ENCODE measurements around the gene UBXN1.

UBXN1 gene

GRCh38 chr11:62726915-62727164 is 48.0 kb upstream of the UBXN1 start:
- Histone ChIP-seq H3K36me3 (peaks cover 24% of the 10 kb centered on the region), H3K4me1 (ENCODE audit: control insufficient read depth in 1 of 2, insufficient read depth in 1 of 2, low read depth in 1 of 2, low read length in 1 of 2) (peaks cover 45 to 47% of the 10 kb centered on the region in 2 experiments), H3K9me3 (peaks cover 2% of the 10 kb centered on the region), H3K27me3 (no peaks in the 10 kb centered on the region), H3K27ac (peak overlapping the region; percentile 98), H3K4me3 (ENCODE audit: low read depth in 1 of 2, low read length in 1 of 2) (peak overlapping the region; percentile 82 to 100)
- no peak for TF ChIP-seq CTCF (IDR thresholded peaks at IDR 0.05)

DNA sequence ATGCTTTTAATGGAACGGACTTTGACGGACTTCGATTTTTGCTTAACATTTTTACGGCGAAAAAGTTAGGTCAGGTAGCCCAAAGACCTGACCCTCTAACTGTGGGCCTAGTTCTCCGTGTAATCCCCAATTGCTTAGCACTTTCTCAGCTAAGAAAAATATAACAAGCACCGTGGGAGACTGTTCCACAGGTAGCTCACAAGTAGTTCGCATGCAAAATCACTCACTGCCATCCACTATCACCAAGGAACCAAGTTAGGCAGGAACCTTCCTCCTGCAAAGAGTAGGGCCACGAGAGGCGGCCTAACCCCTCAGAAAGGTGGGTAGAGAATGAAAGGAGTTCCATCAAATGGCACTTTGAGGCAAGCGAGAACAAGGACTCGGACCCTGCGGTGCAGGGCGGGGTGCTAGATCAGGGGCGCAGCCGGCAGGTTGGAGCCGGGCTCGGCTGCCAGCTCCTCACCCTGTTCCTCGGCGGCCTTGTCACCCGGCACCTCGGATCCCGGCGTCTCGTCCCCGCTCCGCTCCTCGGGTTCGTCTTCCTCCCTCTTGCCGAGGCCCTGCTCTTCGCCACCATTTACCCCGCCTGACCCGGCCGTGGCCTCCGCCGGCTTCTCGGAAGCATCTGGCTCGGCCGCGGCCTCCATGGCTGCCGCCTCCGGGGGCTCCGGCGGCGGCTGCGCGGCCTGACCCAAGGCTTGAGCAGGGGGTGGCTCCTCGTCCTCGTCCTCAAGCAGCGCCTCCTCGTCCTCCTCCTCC is 47.5 kb upstream of the UBXN1 start:
- Histone ChIP-seq H3K4me3 (ENCODE audit: low read depth in 1 of 2, low read length in 1 of 2) (peak overlapping the region; percentile 82 to 100), H3K27ac (peak overlapping the region; percentile 98), H3K9me3 (peaks cover 5% of the 10 kb centered on the region), H3K4me1 (ENCODE audit: control insufficient read depth in 1 of 2, insufficient read depth in 1 of 2, low read depth in 1 of 2, low read length in 1 of 2) (peaks cover 45 to 47% of the 10 kb centered on the region in 2 experiments), H3K36me3 (peaks cover 29% of the 10 kb centered on the region), H3K27me3 (no peaks in the 10 kb centered on the region)
- no peak for TF ChIP-seq CTCF (IDR thresholded peaks at IDR 0.05)

GRCh38 chr11:62725646-62726045 is 46.8 kb upstream of the UBXN1 start:
- Histone ChIP-seq H3K36me3 (peaks cover 36% of the 10 kb centered on the region), H3K27me3 (no peaks in the 10 kb centered on the region)
- TF ChIP-seq CTCF (IDR thresholded peaks at IDR 0.05) = no peak

DNA sequence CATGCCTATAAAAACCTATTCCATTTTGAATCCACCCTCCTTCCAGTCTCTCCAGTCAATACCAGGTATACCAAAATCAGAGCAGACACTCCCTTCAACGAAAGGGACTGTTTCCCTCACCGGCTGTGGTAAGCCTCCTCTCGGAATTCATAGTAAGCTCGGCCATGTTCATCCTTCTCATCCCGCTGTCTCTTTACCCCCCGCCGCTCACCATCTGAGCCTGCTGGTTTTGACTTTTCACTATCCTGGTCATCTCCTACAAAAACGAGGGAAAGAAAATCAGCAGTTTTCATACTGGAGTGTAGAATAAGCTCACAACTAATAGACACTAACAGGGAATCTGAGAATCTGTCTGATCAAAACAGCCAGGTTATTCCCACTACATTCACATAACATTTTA is 45.3 kb upstream of the UBXN1 start:
- H3K27me3 ChIP-seq = no peaks in the 10 kb centered on the region
- H3K27ac ChIP-seq = peak overlapping the region; percentile 11
- peaks cover 5% of the 10 kb centered on the region for H3K9me3 ChIP-seq
- TF ChIP-seq CTCF (IDR thresholded peaks at IDR 0.05) = no peak
- H3K4me1 ChIP-seq (ENCODE audit: control insufficient read depth in 1 of 2, insufficient read depth in 1 of 2, low read depth in 1 of 2, low read length in 1 of 2) = peaks cover 33 to 37% of the 10 kb centered on the region in 2 experiments
- no peak overlapping the region for H3K4me3 ChIP-seq (ENCODE audit: low read depth in 1 of 2, low read length in 1 of 2)
- H3K36me3 ChIP-seq = peaks cover 51% of the 10 kb centered on the region

More at GRCh38 chr11:62725646-62726045, 46.8 kb upstream of the UBXN1 start:
- peaks cover 5% of the 10 kb centered on the region for H3K9me3 ChIP-seq
- peaks cover 45 to 47% of the 10 kb centered on the region in 2 experiments for H3K4me1 ChIP-seq (ENCODE audit: control insufficient read depth in 1 of 2, insufficient read depth in 1 of 2, low read depth in 1 of 2, low read length in 1 of 2)
- peak overlapping the region; percentile 82 to 100 for H3K4me3 ChIP-seq (ENCODE audit: low read depth in 1 of 2, low read length in 1 of 2)
- peak overlapping the region; percentile 98 for H3K27ac ChIP-seq

- H3K4me3 ChIP-seq (ENCODE audit: low read depth in 1 of 2, low read length in 1 of 2) = no peak overlapping the region
- peaks cover 25 to 29% of the 10 kb centered on the region in 2 experiments for H3K4me1 ChIP-seq (ENCODE audit: control insufficient read depth in 1 of 2, insufficient read depth in 1 of 2, low read depth in 1 of 2, low read length in 1 of 2)
- H3K36me3 ChIP-seq = peaks cover 72% of the 10 kb centered on the region
- H3K27ac ChIP-seq = no peak overlapping the region
- no peak for TF ChIP-seq CTCF (IDR thresholded peaks at IDR 0.05)
- no peaks in the 10 kb centered on the region for H3K27me3 ChIP-seq
- H3K9me3 ChIP-seq = peaks cover 5% of the 10 kb centered on the region
Observed at GRCh38 chr11:62721994-62722393, 43.1 kb upstream of the UBXN1 start.

Data from neutrophil (primary cell).